Activated T-cell treated with anti-CD3 and anti-CD28 coated beads, Interleukin-2, amount 50 U/mL, for 72 hours (primary cell): ENCODE results near the gene HPCAL4. TPM values are rescaled to one million over a fixed set of nuclear protein-coding genes. Genes with fewer than 3 reads are reported as not detected.
A peak's percentile ranks its signal among the peaks of the same experiment; 100 is the strongest.

Source experiments
- ATAC-seq, 2 donors: fragments of 150-1000 bp; cut with Tn5 transposase; replicated peaks in 1 of 2; 2 replicates each; pipeline ENCODE4 v1.10.0; 2021; ENCODE audit warnings: moderate library complexity in 2 of 2, mild to moderate bottlenecking in 1 of 2
- DNase-seq, 2 donors: peaks; one replicate each; pipeline ENCODE4 v3.0.0; 2021 to 2022; ENCODE audit warnings: mixed read lengths in 1 of 2
- H3K27ac Mint-ChIP-seq: one replicate; pipeline ENCODE4 v1.8.0; 2022; ENCODE audit warnings: mild to moderate bottlenecking, moderate library complexity, mixed read lengths
- H3K27me3 Mint-ChIP-seq: one replicate; pipeline ENCODE4 v1.8.0; 2022; ENCODE audit warnings: low read depth, mixed read lengths
- H3K36me3 Mint-ChIP-seq, 2 donors: one replicate each; pipeline ENCODE4 v1.8.0; 2022; ENCODE audit warnings: mixed read lengths in 2 of 2, mild to moderate bottlenecking in 1 of 2; ENCODE audit not compliant: insufficient read depth in 2 of 2
- H3K4me1 Mint-ChIP-seq: one replicate; pipeline ENCODE4 v1.8.0; 2022; ENCODE audit warnings: low read depth, mixed read lengths
- H3K4me3 Mint-ChIP-seq, 2 donors: one replicate each; pipeline ENCODE4 v1.8.0; 2022; ENCODE audit warnings: mild to moderate bottlenecking in 2 of 2, mixed read lengths in 2 of 2, moderate library complexity in 2 of 2
- H3K9me3 Mint-ChIP-seq, 2 donors: one replicate each; pipeline ENCODE4 v1.8.0; 2022; ENCODE audit warnings: mixed read lengths in 2 of 2
- total RNA-seq, 2 donors: library from RNA; stranded (reverse); gene quantifications; one replicate each; pipeline ENCODE4 v1.2.3, GENCODE V29; 2022

Gene HPCAL4
- total RNA-seq, 2 donors from 2014 or later, result 0.35 to 0.86 TPM

DNA sequence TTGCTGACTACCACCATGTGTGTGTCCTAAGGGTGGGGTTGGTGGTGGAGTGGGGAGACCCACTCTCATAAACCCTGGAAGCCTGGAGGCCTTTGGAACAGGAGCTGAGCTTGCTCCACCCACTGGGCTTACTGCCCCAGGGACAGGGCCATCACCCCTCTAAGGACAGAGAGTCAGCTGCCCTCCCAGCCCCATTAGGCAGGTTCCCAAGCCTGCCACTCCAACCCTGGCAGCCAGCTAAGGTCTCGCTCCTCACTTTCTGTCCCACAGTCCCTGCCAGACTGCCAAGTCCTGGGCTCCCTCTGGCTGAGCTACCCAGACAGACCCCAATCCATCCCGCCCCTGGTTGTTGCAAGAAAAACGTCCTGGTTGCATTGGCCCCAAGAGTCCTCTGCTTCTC lies 23.1 kb downstream of the HPCAL4 start:
- peaks cover 40% of the 10 kb centered on the region for H3K27me3 Mint-ChIP-seq
- no peaks in the 10 kb centered on the region for H3K36me3 Mint-ChIP-seq
- DNase-seq, result no peak
- H3K27ac Mint-ChIP-seq, result no peak overlapping the region
- no peak overlapping the region for H3K4me3 Mint-ChIP-seq
- no peaks in the 10 kb centered on the region for H3K9me3 Mint-ChIP-seq
- ATAC-seq, result no peak
- peaks cover 36% of the 10 kb centered on the region for H3K4me1 Mint-ChIP-seq

DNA sequence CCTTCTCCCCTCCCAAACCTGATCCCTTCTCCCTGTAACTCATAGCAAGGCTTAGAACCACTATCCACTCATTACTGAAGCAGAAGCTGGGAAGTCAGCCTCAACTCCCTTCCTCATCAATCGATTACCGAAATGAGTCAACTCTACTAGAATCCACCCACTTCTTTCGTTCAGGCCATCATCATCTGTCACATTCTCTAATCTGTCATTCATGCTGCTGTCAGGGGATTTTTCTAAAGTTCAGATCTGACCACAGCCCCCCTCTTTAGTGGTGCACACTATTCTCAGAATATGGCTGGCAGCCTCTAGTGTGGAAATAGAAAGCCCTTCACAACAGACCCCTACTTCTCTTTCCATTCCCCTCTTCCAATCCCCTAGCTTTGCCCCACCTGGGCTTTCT lies 24.5 kb downstream of the HPCAL4 start:
- H3K4me3 Mint-ChIP-seq, result peak overlapping the region; percentile 57 to 70
- no peaks in the 10 kb centered on the region for H3K9me3 Mint-ChIP-seq
- peak; percentile 63 to 79 for DNase-seq
- peak; percentile 91 to 92 for ATAC-seq
- peaks cover 36% of the 10 kb centered on the region for H3K4me1 Mint-ChIP-seq
- peak overlapping the region; percentile 87 for H3K27ac Mint-ChIP-seq
- peaks cover 34% of the 10 kb centered on the region for H3K27me3 Mint-ChIP-seq
- H3K36me3 Mint-ChIP-seq, result no peaks in the 10 kb centered on the region

DNA sequence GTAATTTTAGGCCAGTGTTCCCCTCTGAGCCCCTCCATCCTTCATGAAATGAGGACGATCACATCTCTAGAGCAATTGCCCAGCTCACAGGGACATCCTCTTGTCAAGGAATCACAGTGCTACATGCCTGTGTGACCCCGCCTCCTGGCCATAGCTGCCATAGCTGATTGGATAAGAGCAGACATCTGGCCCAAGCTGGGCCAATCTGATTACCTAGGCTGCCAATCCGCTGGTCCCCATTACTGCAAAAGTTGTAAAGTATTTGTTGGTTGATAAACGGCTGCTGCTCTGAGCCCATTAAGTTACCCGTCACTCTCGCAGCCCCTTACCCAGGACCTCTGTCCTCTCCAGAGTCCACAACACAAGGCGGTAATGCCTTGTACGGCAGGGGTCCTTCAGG lies 27.7 kb downstream of the HPCAL4 start:
- DNase-seq, result no peak
- H3K9me3 Mint-ChIP-seq, result no peaks in the 10 kb centered on the region

DNA sequence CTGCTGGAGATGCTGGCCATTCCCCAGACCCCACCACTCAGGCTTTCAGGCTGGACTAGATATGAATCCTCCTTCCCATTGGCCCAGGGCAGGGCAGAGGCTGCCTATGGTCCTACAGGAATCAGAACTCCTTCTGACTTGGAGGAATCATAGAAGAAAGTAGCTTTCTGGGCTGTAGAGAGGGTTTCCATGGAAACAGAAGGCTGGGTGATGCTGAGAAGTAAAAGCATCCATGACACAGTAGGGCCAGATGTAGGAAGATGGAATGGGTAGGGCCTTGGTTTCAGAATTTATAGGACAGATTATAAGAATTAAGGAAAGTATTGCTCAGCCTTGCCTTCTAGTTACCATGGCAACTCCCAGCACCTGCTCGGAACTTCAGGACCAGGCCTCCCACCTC lies 28.4 kb downstream of the HPCAL4 start:
- peaks cover 26% of the 10 kb centered on the region for H3K4me1 Mint-ChIP-seq
- ATAC-seq (no peak), DNase-seq (no peak)
- no peaks in the 10 kb centered on the region for H3K36me3 Mint-ChIP-seq
- H3K27ac Mint-ChIP-seq, result no peak overlapping the region
- peaks cover 12% of the 10 kb centered on the region for H3K27me3 Mint-ChIP-seq
- H3K9me3 Mint-ChIP-seq, result no peaks in the 10 kb centered on the region
- H3K4me3 Mint-ChIP-seq, result no peak overlapping the region

More for the DNA sequence above, 27.7 kb downstream of the HPCAL4 start:
- H3K4me3 Mint-ChIP-seq, result no peak overlapping the region
- no peak for ATAC-seq
- H3K27me3 Mint-ChIP-seq, result peaks cover 18% of the 10 kb centered on the region
- H3K36me3 Mint-ChIP-seq, result no peaks in the 10 kb centered on the region
- H3K4me1 Mint-ChIP-seq, result peaks cover 27% of the 10 kb centered on the region
- no peak overlapping the region for H3K27ac Mint-ChIP-seq

DNA sequence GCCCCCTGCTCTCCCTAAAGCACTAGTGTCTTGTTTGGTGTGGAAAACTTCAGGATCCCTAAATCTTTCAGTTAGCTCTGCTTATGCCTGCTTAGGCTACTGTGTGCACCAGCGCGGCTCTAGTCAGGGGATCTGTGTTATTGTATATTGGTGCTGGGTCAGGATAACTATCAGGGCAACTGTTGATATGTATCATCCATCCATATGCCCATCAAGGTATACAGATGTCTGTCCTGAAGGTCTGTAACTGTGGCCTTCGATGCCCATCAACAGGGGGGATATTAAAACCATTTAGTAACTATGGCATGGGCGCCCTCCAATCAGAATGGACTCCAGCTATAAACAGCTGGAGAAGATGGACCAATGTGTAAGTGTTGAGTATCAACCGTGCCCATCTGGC lies 31.7 kb downstream of the HPCAL4 start:
- Mint-ChIP-seq H3K4me3 (no peak overlapping the region), H3K36me3 (no peaks in the 10 kb centered on the region), H3K9me3 (no peaks in the 10 kb centered on the region), H3K4me1 (peaks cover 7% of the 10 kb centered on the region), H3K27ac (no peak overlapping the region), H3K27me3 (peaks cover 7% of the 10 kb centered on the region)
- no peak for DNase-seq
- no peak for ATAC-seq

DNA sequence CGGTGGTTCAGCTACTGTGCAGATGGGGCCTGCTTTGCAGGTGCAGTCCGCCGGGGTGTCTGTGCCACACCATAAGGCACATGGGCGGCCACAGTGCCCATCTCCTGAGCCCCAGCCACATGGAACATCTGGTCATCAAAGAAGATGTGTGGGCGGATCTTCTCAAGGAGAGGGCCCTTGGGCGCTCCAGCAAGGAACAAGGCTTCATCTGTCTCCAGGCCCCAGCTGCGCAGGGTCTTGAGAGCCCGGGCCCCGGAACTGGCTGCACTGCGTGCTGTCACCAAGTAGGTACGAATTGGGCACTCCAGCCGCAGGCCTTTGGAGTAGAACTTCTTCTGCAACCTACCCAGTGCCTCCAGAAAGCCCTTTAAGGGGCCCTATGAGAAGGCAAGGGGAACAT lies 32.1 kb downstream of the HPCAL4 start:
- no peak for DNase-seq
- Mint-ChIP-seq H3K27me3 (peaks cover 11% of the 10 kb centered on the region), H3K9me3 (no peaks in the 10 kb centered on the region), H3K4me1 (peaks cover 8% of the 10 kb centered on the region), H3K36me3 (no peaks in the 10 kb centered on the region), H3K27ac (no peak overlapping the region), H3K4me3 (no peak overlapping the region)
- ATAC-seq, result no peak

DNA sequence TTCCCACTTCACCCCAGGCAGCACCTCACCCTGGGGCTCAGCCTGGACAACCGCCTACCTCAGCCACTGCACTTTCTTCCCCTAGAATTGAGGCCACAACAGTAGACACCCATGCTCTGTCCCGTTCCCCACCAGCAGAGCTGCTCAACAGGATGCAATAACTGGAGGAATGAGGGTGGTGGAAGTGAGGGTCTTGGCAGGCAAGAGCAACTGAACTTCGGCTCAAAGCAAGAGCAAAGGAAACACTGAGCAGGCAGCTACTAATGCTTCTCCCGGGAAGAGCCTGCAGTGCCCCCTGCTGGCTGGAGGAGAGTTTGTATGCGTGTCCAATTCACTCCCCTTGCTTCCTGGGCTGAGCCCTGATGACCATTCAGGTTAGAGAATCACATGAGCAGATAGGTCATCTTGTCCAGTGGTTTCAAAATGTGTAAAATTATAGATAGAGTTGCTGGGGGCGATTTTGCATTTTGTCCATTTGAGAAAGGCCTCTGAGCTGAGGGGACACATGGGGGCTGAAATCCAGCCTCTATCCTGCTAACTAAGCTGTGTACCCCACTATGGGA lies 33.2 kb downstream of the HPCAL4 start:
- H3K4me1 Mint-ChIP-seq, result peaks cover 19% of the 10 kb centered on the region
- no peaks in the 10 kb centered on the region for H3K36me3 Mint-ChIP-seq

DNA sequence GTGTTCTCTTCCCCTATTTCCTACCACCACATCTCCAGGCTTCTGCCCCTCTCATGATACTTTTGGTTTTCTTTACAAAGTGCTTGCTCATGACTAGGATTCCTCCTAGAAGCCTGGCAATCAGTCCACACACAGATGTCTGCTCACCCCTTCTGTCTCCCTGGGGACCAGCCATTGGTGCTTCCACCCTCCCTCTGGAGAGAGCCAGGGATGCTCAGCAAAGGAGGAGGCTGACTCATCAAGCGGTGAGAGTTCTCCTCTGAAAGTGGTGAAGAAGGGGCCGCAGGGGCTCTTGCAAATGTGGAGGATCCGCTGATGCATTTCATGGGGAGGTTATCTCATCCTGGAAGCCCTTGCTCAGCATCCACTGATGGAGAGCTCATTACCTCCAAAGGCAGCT lies 33.8 kb downstream of the HPCAL4 start:
- Mint-ChIP-seq H3K9me3 (no peaks in the 10 kb centered on the region), H3K36me3 (no peaks in the 10 kb centered on the region), H3K4me1 (peaks cover 19% of the 10 kb centered on the region), H3K27me3 (peaks cover 17% of the 10 kb centered on the region), H3K4me3 (peak overlapping the region in 1 of 2 donors; percentile 60), H3K27ac (no peak overlapping the region)
- ATAC-seq (no peak), DNase-seq (no peak)

More for the DNA sequence above, 33.2 kb downstream of the HPCAL4 start:
- peak; percentile 70 to 83 for DNase-seq
- Mint-ChIP-seq H3K27ac (no peak overlapping the region), H3K9me3 (no peaks in the 10 kb centered on the region), H3K27me3 (peaks cover 17% of the 10 kb centered on the region), H3K4me3 (peak overlapping the region; percentile 42 to 60)
- ATAC-seq, result peak; percentile 77 to 80

DNA sequence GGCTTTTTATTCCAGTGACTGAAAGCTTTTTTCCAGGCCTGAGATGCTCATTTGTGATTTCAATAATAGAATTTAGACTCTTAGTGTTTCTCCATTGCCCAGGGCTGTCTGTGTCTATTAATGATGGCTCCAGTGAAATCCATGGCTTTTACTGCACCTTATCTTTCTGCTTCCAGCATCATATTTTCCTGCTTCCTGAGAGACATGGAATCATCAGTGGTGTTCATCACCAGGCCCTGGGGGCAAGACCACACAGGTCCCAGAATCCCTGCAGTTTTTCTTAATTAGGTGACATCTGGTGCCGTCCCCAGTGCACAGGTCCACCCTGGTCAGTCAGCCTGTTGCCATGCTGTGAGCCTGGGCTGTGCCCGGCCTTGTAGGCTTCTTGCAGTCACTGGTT lies 34.8 kb downstream of the HPCAL4 start:
- Mint-ChIP-seq H3K4me3 (no peak overlapping the region), H3K4me1 (peaks cover 19% of the 10 kb centered on the region), H3K27ac (no peak overlapping the region), H3K36me3 (no peaks in the 10 kb centered on the region), H3K9me3 (no peaks in the 10 kb centered on the region), H3K27me3 (peaks cover 17% of the 10 kb centered on the region)
- ATAC-seq (no peak), DNase-seq (no peak)

DNA sequence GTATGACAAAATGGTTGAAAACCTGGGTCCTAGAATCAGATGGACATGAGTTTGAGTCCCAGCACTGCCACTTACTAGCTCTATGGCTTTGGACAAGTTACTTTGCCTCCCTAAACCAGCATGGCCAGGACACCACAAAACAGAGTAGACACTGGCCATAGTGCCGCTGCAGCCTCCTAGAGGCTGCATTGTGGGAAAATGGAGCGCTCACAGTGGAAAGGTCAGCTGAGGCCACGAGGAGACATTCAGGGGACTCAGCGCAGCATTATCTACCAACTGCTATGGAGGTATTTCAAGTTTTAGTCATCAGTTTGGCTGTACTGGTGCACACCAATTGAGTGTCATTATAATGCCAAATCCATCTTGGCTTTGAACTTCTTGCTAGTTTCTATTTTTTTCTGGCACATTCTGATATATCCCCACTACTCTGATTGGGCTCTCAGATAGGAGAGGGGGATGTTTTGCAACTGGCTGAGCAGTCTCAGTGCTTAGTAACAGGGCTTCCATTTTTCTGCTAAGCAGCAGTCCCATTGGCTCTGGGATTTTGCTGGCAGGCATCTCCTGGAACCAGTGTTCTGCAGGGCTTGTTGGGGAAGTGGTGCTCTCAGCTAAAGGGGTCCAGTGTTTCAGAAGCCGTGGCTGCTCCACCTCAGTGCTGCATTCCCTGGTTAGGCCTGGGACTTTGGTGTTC lies 35.5 kb downstream of the HPCAL4 start:
- DNase-seq (no peak), ATAC-seq (no peak)
- H3K27ac Mint-ChIP-seq, result no peak overlapping the region
- no peak overlapping the region for H3K4me3 Mint-ChIP-seq
- peaks cover 19% of the 10 kb centered on the region for H3K4me1 Mint-ChIP-seq
- peaks cover 15% of the 10 kb centered on the region for H3K27me3 Mint-ChIP-seq
- no peaks in the 10 kb centered on the region for H3K9me3 Mint-ChIP-seq
- H3K36me3 Mint-ChIP-seq, result no peaks in the 10 kb centered on the region

DNA sequence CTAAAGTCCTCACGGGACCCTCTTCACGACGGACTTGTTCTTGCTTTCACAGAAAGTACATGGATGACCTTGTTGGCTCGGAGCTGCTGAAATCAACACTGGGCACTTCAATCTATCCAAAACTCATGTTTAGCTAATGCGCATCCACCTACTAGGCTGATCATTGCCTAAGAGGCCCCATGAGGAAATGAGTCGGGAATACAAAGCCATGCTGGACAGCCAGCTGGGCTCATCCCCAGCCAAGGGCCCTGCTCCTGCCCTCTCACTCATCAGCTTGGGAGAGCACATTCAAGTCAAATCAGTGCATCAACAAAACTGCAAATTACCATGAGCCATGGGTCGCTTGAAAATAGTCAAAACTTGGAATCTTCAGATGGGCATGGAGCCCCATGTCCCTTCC lies 36.9 kb downstream of the HPCAL4 start:
- no peak for ATAC-seq
- no peaks in the 10 kb centered on the region for H3K9me3 Mint-ChIP-seq
- no peak for DNase-seq
- H3K4me1 Mint-ChIP-seq, result peaks cover 19% of the 10 kb centered on the region
- no peaks in the 10 kb centered on the region for H3K36me3 Mint-ChIP-seq
- peaks cover 10% of the 10 kb centered on the region for H3K27me3 Mint-ChIP-seq
- no peak overlapping the region for H3K27ac Mint-ChIP-seq
- H3K4me3 Mint-ChIP-seq, result no peak overlapping the region

DNA sequence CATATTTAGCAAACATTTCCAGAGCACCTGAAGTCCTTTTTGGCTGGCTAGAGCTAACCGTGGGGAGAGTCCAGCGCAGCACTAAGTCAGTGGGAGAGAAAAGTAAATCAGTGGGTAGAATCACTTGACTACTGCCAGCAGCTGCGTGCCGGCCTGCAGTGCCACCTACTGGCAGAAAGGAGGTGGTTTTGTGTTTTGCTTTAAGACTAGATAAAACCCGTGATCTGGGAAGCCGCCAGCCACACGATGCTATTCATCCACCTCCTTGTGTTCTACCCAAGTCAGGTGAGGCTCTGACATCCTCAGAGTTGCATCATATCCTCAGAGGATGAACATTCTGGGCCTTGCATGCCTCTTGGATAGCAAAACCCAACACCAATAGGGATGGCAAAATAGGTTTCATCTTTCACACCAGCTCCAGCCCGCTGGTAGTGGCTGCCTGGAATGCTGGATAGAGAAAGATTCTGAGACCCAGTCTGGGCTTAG lies 37.6 kb downstream of the HPCAL4 start:
- DNase-seq, result peak; percentile 79 to 81
- Mint-ChIP-seq H3K9me3 (no peaks in the 10 kb centered on the region), H3K36me3 (no peaks in the 10 kb centered on the region), H3K4me3 (no peak overlapping the region), H3K4me1 (peaks cover 19% of the 10 kb centered on the region), H3K27ac (no peak overlapping the region), H3K27me3 (peaks cover 10% of the 10 kb centered on the region)
- peak; percentile 75 to 82 for ATAC-seq

DNA sequence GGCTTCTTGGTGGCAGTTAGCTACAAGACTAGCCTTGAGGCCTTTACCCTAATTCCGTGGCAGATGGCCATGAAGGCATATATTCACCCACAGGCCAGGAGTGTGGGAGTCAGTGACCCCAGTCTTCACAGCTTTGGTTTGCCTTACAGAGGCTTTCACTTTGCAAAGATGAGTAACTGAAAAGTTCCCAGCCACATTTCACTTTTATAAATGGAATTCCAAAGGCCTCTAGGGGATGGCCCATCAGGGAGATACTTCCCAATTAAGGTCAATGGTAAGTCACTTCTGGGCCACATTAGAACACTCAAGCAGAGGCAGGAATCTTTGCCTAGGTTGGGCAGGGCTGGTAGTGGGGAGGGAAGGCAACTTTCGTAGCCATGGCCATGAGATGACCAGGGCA lies 38.7 kb downstream of the HPCAL4 start:
- DNase-seq, result no peak
- Mint-ChIP-seq H3K4me1 (peaks cover 11% of the 10 kb centered on the region), H3K27ac (no peak overlapping the region), H3K36me3 (no peaks in the 10 kb centered on the region), H3K27me3 (peaks cover 10% of the 10 kb centered on the region), H3K9me3 (no peaks in the 10 kb centered on the region), H3K4me3 (no peak overlapping the region)
- no peak for ATAC-seq

DNA sequence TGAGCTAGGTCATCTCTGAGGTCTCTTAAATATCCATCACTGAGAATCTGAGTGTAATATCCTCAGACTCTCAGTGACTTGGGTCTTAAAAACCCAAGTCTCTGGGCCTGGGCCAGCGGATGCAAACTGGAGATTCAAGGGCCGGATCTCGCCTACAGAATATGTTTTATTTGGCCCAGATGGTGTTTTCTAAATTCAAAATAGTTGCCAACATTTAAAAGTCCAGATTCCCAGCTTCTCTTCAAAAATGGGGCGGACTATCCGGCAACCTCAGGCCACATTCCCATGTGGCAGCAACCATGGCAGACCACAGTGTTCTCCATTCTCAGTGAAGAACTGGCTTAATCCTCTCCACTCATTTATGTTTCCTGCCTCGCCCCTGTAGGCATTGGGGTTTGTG lies 39.1 kb downstream of the HPCAL4 start:
- H3K4me1 Mint-ChIP-seq, result peaks cover 11% of the 10 kb centered on the region
- no peak overlapping the region for H3K4me3 Mint-ChIP-seq
- ATAC-seq (no peak), DNase-seq (no peak)
- no peak overlapping the region for H3K27ac Mint-ChIP-seq
- no peaks in the 10 kb centered on the region for H3K9me3 Mint-ChIP-seq
- no peaks in the 10 kb centered on the region for H3K36me3 Mint-ChIP-seq
- peaks cover 10% of the 10 kb centered on the region for H3K27me3 Mint-ChIP-seq
